Forelimb muscle (tissue), 1 donor: Measurements from ENCODE around the gene MMP27. TPM values are rescaled to one million over a fixed set of nuclear protein-coding genes. Genes with fewer than 3 reads are reported as not detected.
A peak's percentile ranks its signal among the peaks of the same experiment; 100 is the strongest.

Source experiments
- DNase-seq: peaks from one replicate; pipeline ENCODE4 v3.0.0-alpha.2; 2013; ENCODE audit warnings: low read depth
- polyA plus RNA-seq: library from polyadenylated mRNA; unstranded; fragments of 120-200 nt; gene quantifications from one replicate; pipeline ENCODE4 v1.2.1, GENCODE V29; 2013; ENCODE audit not compliant: insufficient read length

Gene MMP27
- polyA plus RNA-seq, 1 donor, result not detected

DNA sequence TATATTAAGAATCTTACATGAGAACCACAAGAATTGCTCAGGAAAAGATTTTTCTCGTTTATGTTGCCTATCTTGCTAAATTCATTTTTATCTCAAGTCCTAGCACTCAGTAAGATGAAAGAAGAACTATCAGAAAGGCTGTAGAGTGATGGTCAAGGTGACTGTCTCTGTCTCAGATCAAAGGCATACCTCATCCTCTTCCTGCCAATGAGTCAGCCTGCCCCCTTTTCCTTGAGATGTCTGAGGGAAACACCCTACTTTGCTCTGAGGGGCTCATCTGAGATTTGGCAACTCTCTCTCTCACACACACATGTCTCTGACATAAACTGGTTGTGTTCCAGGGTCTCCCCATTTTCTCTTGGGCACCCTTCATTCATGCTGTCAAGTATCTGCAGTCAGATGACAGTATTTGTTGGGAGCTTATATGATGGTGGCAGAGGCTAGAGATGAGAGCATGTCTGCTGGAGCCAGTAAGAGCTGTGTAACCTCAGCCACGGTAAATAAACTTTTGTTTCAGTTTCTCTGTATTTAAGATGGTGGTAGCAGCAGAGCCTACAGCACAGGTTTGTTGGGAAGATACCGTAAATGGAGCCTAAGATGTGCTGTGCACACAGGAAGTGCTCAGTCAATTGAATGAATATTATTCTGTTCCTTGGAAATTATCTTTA, 1.6 kb downstream of the MMP27 start:
- no peak for DNase-seq

DNA sequence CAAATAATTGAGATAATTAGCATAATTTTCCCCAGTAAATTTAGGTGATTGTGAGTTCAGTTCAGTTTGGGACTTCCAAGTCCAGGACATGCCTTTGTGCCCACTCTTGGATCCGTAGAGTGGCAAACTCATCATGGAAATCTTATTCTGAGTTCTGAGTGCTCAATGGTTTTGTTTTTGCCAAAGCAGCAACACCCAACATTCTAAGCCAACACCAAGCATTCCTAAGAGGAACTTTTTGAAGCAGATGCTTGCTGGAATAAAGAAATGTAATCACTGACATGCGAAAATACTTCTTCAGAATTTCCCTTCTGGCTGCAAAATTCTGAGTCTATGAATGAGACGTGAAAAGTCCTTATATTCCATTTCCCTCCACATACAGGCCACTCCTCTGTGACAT, 10.4 kb downstream of the MMP27 start:
- no peak for DNase-seq

- no peak for DNase-seq
These were observed 19.8 kb downstream of the MMP27 start for GRCh38 chr11:102685754-102686153.

GRCh38 chr11:102685338-102685737, 20.2 kb downstream of the MMP27 start:
- peak; percentile 48 for DNase-seq

DNA sequence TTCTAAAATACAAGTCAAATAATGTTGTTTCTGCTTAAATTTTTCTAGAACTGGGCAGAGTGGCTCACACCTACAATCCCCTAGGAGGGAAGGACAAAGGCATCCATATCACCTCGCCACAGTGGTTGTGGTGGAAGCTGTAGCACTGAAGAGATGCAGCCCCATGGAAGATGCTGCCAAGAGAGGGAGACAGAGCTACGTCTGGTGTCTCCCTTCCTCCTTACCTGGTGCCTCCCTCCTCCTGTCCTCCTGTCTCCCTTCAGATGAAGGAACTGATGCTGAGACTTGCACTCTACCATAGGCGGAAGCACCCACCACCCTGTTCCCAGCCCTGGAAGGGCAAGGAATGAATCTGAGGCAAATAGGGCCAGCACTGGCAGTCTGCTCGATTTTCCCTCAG, 22.3 kb downstream of the MMP27 start:
- no peak for DNase-seq

- peak; percentile 55 for DNase-seq
These were observed 24.6 kb downstream of the MMP27 start for GRCh38 chr11:102680945-102681344.

- no peak for DNase-seq
These were observed 27.5 kb downstream of the MMP27 start for GRCh38 chr11:102678022-102678421.

DNA sequence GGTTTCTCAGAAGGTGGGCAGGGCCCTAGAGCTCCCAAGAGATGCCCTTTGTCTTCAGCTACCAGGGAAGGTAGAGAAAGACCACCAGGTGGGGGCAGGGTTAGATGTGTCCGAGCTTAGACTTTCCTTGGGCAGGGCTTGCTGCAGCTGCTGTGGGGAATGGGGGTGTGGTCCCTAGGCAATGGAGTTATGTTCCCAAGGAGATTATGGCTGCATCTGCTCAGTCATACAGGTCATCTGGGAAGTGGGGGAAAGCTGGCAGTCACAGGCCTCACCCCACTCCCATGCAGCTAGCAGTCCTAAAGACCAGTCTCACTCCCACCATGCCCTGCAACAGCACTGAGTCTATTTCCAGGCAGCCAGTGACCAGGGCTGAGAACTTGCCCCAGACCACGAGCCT, 29.5 kb downstream of the MMP27 start:
- no peak for DNase-seq

DNA sequence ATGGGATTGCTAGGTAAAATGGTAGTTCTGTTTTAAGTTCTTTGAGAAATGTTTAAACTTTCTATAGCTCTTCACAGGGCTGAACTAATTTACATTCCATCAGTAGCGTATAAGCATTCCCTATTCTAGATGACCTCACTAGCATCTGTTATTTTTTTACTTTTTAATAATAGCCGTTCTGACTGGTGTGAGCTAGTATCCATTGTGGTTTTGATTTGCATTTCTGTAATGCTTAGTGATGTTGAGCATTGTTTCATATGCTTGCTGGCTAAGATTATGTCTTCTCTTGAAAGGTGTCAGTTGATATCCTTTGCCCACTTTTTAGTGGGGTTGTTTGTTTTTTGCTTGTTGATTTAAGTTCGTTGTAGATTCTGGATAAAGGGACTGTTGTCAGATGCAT, 35.9 kb downstream of the MMP27 start:
- no peak for DNase-seq

DNA sequence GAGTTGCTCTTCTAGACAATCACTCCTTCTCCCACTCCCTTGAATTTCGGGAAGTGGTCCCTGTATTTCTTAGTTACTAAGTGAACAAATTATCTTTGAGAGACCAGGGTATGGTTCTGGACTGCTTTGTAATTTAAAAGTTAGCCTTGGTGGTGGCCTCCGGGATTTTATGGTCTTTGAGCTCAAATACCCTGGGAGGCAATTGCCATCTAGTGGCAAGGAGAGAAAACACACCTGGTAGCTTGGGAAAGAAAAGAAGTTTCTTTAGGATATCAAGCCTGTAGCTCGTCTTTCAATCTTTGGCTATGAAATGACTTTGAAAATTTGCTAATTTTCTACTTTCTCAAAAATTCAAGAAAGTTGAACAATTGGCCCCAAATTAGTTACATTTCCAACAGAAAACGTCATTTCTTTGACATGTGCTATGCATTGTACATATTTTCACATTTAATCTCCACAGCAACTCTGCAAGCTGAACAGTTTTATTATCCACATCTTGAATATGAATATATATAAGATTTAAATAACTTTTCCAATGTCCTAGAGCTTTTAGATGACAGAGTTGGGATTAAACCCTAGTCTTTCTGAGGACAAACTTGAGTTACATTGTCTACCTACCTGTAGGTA, 39.1 kb downstream of the MMP27 start:
- DNase-seq, result no peak

DNA sequence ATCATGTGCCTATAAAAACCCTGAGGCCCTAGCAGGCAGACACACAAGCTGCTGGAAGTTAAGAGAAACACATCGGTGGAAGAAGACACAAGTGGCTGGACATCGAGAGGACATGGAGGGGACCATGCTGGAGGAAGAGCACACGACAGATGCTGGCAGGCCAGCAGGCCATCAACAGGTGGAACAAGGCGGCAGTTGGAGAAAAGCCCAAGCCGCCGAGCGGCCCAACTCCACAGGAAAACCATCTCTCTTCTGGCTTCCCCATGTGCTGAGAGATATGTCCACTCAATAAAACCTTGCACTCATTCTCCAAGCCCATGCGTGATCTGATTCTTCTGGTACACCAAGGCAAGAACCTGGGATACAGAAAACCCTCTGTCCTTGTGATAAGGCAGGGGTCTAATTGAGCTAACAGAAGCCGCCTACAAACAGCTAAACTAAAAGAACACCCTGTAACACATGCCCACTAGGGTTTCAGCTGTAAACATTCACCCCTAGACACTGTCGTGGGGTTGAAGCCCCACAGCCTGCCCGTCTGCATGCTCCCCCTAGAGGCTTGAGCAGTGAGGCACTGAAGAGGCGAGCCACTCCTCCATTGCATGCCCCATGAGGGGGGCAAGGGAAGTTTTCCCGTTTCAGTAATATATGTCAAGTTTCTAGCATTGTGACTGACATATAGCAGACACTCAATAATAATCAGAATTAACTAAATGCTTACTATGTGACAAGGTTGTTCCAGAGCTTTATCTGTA, 41.4 kb downstream of the MMP27 start:
- DNase-seq, result no peak

- DNase-seq, result no peak
These were observed 43.0 kb downstream of the MMP27 start for GRCh38 chr11:102662607-102663006.

- no peak for DNase-seq
These were observed 44.5 kb downstream of the MMP27 start for GRCh38 chr11:102661040-102661439.

DNA sequence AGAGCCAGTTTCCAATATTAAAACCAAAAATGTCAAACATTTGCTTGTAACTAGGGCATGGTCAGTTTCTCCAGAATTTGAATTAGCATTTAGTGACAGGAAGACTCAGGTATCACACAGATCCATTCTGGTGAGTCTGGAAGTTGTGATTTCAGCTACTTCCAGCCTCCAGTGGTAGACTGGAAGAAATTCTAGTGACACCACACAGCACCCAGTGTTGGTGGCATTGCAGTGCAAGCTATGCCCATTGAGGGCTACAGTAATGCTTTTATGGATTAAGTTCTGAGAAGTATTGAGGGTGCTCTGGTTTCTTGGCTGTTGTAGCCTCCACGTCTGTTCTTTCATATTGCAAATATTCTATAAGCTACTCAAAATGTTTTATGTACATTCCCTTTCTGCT, 49.0 kb downstream of the MMP27 start:
- DNase-seq, result no peak

DNA sequence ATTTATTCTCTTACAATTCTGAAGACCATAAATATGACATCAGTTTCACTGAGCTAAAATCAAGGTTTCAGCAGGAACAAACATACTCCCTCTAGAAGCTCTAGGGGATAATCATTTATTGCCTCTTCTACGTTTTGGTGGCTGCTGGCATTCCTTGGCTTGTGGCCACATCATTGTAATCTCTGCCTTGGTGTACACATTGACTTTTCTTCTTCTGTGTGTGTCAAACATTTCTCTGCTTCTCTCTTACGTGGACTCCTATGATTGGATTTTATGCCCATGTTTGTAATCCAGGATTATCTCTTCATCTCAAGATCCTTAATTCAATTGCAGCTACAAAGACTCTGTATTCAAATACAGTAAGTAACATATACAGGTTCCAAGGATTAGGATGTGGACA, 50.0 kb downstream of the MMP27 start:
- no peak for DNase-seq

GRCh38 chr11:102654761-102655160, 50.8 kb downstream of the MMP27 start:
- DNase-seq, result no peak

GRCh38 chr11:102653744-102654291, 51.8 kb downstream of the MMP27 start:
- DNase-seq, result no peak

GRCh38 chr11:102647430-102647829, 58.1 kb downstream of the MMP27 start:
- no peak for DNase-seq

- DNase-seq, result no peak
These were observed 61.6 kb downstream of the MMP27 start for GRCh38 chr11:102643941-102644340.
